ENCODE data around the gene VAV2. TPM values are rescaled to one million over a fixed set of nuclear protein-coding genes. Genes with fewer than 3 reads are reported as not detected.

Gene VAV2
- total and polyA plus RNA-seq, 4 donors, result 4.9 to 26.4 (median 17.0) TPM

GRCh38 chr9:133715866-133716563, 276.1 kb downstream of the VAV2 start:
- WGBS, result 70% methylated on average over 21 of the region's 21 CpGs
- peak overlapping the region in 1 of 2 donors; percentile 39 for H3K9ac ChIP-seq (ENCODE audit: low read depth in 1 of 2, low read length in 2 of 2)

More at GRCh38 chr9:133715866-133716563, 276.1 kb downstream of the VAV2 start:
- Histone ChIP-seq H3K27ac (ENCODE audit: low read depth in 1 of 2, low read length in 2 of 2) (peak overlapping the region; percentile 83 to 90), H3K4me3 (ENCODE audit: low read depth in 1 of 3, low read length in 3 of 3) (no peak overlapping the region), H3K36me3 (ENCODE audit: control insufficient read depth in 4 of 4, insufficient read depth in 3 of 4, low read depth in 1 of 4, low read length in 3 of 4) (peaks cover 0 to 19% (median 8%) of the 10 kb centered on the region in 4 donors), H3K4me1 (ENCODE audit: control insufficient read depth in 4 of 4, insufficient read depth in 4 of 4, low read length in 3 of 4) (peaks cover 0 to 46% (median 26%) of the 10 kb centered on the region in 4 donors), H3K9me3 (ENCODE audit: control insufficient read depth in 4 of 4, low read length in 3 of 4) (no peaks in the 10 kb centered on the region), H3K27me3 (ENCODE audit: control insufficient read depth in 4 of 4, insufficient read depth in 4 of 4, low read length in 3 of 4) (no peaks in the 10 kb centered on the region)
- no peak for DNase-seq (ENCODE audit: low spot score)
- TF ChIP-seq FOXA1 (IDR thresholded peaks at IDR 0.05) (no peak), ZBTB33 (IDR thresholded peaks at IDR 0.05) (no peak), HNF4G (IDR thresholded peaks at IDR 0.05) (no peak), NR2F2 (IDR thresholded peaks at IDR 0.05) (no peak), SP1 (IDR thresholded peaks at IDR 0.05) (no peak), CTCF (IDR thresholded peaks at IDR 0.05; ENCODE audit: low read depth, low read length, missing input control) (peak; percentile 9), YY1 (IDR thresholded peaks at IDR 0.05) (no peak), HNF4A (conservative IDR thresholded peaks at IDR 0.05) (no peak), RXRA (IDR thresholded peaks at IDR 0.05) (no peak), RAD21 (IDR thresholded peaks at IDR 0.05) (peak; percentile 48 to 65), ATF3 (IDR thresholded peaks at IDR 0.05) (no peak), REST (IDR thresholded peaks at IDR 0.05) (no peak), JUND (IDR thresholded peaks at IDR 0.05) (no peak), TAF1 (conservative IDR thresholded peaks at IDR 0.05) (no peak), EGR1 (IDR thresholded peaks at IDR 0.05; ENCODE audit: low read depth in 2 of 2) (no peak)
